Measurements from ENCODE around the gene PLCZ1. TPM values are rescaled to one million over a fixed set of nuclear protein-coding genes. Genes with fewer than 3 reads are reported as not detected.

PLCZ1 gene
- polyA plus RNA-seq, 1 donor: not detected

- Histone ChIP-seq H3K36me3 (ENCODE audit: control insufficient read depth, insufficient read depth, low read length) (no peaks in the 10 kb centered on the region), H3K4me1 (ENCODE audit: control insufficient read depth, insufficient read depth, low read length) (no peaks in the 10 kb centered on the region), H3K27me3 (ENCODE audit: control insufficient read depth, insufficient read depth, low read length) (no peaks in the 10 kb centered on the region), H3K9me3 (ENCODE audit: control insufficient read depth, low read depth, low read length) (no peaks in the 10 kb centered on the region), H3K27ac (ENCODE audit: low read length) (no peak overlapping the region), H3K4me3 (ENCODE audit: low read length) (no peak overlapping the region)
- 86% methylated on average over 3 of the region's 4 CpGs for WGBS (ENCODE audit: insufficient coverage, low lambda C conversion rate)
- DNase-seq: no peak
Measured at GRCh38 chr12:18640321-18640955, 97.4 kb downstream of the PLCZ1 start.

- WGBS (ENCODE audit: insufficient coverage, low lambda C conversion rate): 100% methylated on average over 1 of the region's 4 CpGs
- no peak overlapping the region for H3K4me3 ChIP-seq (ENCODE audit: low read length)
- H3K9me3 ChIP-seq (ENCODE audit: control insufficient read depth, low read depth, low read length): no peaks in the 10 kb centered on the region
- H3K36me3 ChIP-seq (ENCODE audit: control insufficient read depth, insufficient read depth, low read length): no peaks in the 10 kb centered on the region
- H3K27ac ChIP-seq (ENCODE audit: low read length): no peak overlapping the region
- no peaks in the 10 kb centered on the region for H3K4me1 ChIP-seq (ENCODE audit: control insufficient read depth, insufficient read depth, low read length)
- DNase-seq: no peak
- H3K27me3 ChIP-seq (ENCODE audit: control insufficient read depth, insufficient read depth, low read length): no peaks in the 10 kb centered on the region
Measured at GRCh38 chr12:18634382-18634781, 103.4 kb downstream of the PLCZ1 start.

Other genes with a start within 250 kb of the PLCZ1 start
- gene CAPZA3, start 107 bp upstream of the PLCZ1 start, polyA plus RNA-seq: 0.04 TPM

Measured in large intestine (tissue), 3 donors.